Activated CD4-positive, alpha-beta T cell treated with anti-CD3 and anti-CD28 coated beads, Interleukin-2, Interleukin-4, amounts not matched to agents 100 ng/mL and 50 ng/mL, durations not matched to agents 16 hours and 8 hours (primary cell): ENCODE measurements around the gene CIITA.
A peak's percentile ranks its signal among the peaks of the same experiment; 100 is the strongest.
"Not testable (repeated sequence)": the region's sequence is repeated elsewhere in the genome, so short reads cannot be mapped to it uniquely, and the experiment has no call there.

Experiments
- DNase-seq: peaks from one replicate; pipeline ENCODE4 v3.0.0-alpha.2; 2020; ENCODE audit warnings: low spot score

Gene CIITA, protein sequence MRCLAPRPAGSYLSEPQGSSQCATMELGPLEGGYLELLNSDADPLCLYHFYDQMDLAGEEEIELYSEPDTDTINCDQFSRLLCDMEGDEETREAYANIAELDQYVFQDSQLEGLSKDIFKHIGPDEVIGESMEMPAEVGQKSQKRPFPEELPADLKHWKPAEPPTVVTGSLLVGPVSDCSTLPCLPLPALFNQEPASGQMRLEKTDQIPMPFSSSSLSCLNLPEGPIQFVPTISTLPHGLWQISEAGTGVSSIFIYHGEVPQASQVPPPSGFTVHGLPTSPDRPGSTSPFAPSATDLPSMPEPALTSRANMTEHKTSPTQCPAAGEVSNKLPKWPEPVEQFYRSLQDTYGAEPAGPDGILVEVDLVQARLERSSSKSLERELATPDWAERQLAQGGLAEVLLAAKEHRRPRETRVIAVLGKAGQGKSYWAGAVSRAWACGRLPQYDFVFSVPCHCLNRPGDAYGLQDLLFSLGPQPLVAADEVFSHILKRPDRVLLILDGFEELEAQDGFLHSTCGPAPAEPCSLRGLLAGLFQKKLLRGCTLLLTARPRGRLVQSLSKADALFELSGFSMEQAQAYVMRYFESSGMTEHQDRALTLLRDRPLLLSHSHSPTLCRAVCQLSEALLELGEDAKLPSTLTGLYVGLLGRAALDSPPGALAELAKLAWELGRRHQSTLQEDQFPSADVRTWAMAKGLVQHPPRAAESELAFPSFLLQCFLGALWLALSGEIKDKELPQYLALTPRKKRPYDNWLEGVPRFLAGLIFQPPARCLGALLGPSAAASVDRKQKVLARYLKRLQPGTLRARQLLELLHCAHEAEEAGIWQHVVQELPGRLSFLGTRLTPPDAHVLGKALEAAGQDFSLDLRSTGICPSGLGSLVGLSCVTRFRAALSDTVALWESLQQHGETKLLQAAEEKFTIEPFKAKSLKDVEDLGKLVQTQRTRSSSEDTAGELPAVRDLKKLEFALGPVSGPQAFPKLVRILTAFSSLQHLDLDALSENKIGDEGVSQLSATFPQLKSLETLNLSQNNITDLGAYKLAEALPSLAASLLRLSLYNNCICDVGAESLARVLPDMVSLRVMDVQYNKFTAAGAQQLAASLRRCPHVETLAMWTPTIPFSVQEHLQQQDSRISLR

DNA sequence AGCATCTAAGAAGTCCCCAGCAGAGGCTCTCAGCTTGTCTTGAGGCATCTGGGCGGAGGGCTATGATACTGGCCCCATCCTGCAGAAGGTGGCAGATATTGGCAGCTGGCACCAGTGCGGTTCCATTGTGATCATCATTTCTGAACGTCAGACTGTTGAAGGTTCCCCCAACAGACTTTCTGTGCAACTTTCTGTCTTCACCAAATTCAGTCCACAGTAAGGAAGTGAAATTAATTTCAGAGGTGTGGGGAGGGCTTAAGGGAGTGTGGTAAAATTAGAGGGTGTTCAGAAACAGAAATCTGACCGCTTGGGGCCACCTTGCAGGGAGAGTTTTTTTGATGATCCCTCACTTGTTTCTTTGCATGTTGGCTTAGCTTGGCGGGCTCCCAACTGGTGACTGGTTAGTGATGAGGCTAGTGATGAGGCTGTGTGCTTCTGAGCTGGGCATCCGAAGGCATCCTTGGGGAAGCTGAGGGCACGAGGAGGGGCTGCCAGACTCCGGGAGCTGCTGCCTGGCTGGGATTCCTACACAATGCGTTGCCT is at the start of gene CIITA:
TSS of gene CIITA (plus strand) at position 404 of the 543 bp plus-strand sequence. CDS start at position 533, 129 bp downstream.
- peak; percentile 94 for DNase-seq

DNA sequence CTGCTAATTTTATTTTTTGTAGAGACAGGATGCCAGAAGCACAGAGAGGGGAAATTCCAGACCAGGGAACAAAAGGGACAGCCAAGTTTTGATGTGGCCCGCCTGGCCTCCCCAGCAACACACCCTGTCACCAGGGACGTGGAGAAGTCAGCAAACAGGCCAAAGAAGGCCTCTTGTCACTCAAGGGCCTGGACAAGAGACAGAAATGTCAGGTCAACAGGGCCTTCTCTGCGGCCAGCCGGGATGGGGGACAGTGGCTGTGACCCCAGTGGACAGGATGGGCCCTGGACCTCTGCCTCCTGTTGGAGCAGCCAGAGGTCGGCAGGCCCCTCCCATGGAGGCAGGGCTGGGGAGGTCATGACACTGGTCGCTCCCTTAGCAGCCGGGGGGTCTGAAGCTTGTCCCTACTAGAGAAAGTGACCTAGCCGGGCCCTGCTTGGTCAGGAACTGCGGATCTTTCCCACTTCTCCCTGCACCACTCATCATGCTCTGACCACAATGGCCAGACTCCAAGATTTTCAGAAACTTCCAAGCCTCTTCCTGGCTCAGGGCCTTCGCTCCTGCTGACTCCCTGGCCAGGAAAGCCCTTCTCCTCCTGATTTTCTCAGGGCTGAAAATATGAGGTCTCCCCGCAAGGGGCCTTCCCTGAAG is 49.2 kb upstream of the CIITA start:
- DNase-seq, result no peak

DNA sequence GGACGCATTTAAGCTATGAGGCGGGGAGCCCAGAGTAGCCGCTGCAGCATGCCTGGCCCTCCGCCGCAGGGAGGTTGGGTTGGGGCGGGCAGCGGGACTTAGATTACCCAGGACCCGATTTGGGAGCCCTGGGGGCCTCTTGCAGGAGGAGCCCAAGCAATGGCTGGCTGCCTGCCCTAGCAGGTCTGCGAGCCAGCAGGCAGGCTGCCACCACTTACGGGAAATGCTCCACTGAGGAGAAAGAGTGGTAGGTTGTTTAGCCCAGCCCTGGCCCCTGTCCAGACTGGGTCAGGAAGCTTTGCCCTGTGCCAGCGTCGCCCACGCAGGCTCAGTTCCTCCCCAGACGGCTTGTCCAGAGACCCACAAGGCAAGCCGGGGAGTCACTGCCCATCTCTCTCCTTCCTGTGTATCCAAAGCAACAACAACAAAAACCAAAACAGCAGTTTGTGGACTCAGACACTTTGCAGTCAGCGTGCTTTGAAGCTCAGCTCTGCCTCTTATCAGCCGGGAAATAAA is 48.1 kb upstream of the CIITA start:
- no peak for DNase-seq

DNA sequence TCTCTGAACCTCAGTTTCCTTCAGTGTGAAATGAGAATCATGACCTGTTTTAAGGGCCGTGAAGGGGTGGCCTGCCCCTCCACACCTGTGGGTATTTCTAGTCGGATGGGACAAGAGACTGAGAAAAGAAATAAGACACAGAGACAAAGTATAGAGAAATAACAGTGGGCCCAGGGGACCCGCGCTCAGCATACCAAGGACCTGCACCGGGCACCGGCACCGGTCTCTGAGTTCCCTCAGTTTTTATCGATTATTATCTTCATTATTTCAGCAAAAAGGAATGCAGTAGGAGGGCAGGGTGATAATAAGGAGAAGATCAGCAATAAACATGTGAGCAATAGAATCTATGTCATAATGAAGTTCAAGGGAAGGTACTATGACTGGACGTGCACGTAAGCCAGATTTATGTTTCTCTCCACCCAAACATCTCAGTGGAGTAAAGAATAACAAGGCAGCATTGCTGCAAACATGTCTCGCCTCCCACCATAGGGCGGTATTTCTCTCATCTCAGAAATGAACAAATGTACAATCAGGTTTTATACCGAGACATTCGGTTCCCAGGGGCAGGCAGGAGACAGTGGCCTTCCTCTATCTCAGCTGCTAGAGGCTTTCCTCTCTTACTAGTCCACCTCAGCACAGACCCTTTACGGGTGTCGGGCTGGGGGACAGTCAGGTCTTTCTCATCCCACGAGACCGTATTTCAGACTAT is 47.5 kb upstream of the CIITA start:
- not testable (repeated sequence) for DNase-seq

DNA sequence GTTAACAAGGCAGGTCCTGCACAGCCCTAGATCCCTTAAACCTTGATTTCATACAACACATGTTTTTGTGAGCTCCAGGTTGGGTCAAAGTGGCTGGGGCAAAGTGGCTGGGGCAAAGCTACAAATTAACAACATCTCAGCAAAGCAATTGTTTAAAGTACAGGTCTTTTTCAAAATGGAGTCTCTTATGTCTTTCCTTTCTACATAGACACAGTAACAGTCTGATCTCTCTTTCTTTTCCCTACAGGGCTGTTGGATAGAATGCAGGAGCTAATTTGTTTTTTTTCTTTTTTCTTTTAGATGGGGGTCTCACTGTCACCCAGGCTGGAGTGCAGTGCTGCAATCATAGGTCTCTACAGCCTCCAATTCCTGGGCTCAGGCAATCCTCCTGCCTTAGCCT is 46.8 kb upstream of the CIITA start:
- not testable (repeated sequence) for DNase-seq

DNA sequence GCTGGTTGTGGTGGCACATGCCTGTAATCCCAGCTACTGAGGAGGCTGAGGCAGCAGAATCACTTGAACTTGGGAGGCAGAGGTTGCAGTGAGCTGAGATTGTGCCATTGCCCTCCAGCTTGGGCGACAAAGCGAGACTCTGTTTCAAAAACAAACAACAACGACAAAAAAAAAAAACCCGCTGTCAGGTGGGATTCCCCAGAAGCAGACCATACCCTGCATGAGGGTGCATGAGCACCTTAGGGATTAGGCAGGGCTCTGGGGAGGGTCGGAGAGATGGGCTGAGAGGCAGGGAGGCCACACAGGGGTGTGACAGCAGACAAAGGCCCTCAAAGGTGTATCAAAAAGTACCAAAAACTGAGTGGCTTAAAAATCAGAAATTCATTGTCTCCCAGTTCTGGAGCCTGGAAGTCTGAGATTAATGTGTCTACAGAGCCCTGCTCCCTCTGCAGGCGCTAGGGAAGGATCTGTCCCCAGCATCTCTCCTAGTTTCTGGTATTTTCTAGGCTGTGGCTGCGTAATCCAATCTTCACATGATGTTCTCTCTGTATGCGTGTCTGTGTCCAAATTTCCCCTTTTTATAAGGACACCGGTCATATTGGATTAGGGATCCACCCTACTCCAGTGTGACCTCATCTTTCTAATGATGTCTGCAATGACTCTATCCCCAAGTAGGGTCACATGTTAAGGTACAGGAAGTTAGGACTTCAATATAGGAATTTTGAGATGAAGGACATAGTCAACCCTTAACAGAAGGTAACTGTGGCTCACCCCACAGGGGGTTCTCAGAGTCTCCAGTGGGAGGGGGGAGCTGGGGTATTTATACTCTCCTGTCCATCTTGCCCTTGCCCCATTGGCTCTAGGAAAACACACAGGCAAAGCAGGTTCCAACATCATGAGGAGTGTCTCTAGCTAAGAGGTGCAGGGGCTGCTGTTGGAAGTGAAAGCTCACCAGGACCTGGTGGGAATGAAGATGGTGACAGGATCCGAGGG is 44.8 kb upstream of the CIITA start:
- DNase-seq, result no peak

DNA sequence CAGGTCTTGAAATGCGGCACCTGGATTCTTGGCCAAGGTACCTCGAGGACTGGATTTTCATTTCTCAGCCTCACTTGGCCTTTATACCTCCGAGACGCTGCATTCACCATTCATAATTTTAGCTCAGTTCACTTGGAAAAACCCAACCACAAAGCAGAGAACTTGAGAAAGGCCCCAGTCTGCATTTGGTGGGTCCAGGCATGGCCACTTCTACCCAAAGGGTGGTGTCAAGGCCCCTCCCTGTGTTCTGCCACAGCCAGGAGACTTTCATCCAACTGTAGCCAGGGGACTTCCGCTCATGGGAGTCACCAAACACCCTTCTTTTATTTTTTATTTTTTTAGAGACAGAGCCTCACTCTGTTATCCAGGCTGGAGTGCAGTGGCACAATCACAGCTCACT is 43.7 kb upstream of the CIITA start:
- no peak for DNase-seq

DNA sequence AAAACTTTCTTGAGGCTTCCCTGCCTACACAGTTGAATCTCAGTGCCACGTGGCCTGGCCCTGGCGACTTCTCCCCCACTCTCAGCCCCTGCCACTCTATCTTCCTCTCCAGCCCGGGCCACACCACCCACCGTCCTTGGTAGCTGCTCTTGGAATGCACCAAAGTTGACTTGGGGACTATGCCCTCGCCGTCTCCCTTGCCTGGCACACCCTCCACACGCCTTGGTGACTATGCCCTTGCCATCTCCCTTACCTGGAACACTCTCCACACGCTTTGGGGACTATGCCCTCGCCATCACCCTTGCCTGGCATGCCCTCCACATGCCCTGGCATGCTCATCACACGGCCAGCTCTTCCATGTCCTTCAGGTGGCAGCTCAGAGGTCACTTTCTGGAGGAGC is 42.9 kb upstream of the CIITA start:
- no peak for DNase-seq

DNA sequence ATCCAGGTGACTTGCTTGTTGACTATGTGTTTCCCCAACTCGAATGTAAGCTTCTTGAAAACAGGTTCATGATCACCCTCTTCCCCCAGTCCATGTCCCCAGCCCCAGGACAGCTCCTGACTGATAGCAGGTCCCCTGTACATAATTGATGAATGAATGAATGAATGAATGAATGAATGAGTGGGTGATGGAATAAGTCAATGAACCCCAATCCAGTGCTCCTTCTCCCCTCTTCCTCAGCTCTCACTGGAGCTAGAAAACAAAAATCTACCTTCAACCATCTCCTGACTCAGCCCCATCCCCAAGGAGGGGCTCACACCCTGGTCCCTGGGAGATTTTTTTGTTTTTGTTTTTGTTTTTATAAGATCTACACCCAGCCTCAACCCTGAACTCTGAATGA is 42.2 kb upstream of the CIITA start:
- no peak for DNase-seq

DNA sequence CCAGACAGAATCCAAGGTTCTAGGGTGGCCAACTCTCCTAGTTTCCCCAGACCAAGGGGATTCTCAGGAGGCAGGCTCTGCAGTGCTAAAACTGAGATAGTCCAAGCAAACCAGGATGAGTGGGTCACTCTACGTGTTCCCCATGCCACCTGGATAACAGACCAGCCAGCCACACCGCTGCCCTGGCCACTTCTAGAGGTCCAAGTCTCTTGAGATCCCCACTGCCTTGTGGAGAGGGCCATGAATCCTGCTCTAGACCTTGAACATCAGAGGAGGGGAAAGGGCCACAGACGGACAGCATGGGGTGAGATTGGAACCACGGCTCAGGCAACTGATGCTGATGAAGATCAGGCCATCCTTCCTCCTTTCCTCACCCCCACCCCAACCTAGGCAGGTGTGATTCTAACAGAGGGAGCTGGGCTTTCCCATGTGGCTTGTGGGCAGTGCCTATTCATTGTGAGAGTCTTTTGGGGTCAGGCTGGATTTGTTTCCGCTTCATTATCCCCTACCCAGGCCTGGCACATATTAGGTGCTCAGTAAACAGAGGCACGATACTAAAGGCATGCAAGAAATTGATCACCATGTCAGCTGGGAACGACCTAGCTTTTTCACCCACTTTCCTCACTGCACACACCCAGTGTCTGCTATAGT is 41.6 kb upstream of the CIITA start:
- DNase-seq, result peak; percentile 83

DNA sequence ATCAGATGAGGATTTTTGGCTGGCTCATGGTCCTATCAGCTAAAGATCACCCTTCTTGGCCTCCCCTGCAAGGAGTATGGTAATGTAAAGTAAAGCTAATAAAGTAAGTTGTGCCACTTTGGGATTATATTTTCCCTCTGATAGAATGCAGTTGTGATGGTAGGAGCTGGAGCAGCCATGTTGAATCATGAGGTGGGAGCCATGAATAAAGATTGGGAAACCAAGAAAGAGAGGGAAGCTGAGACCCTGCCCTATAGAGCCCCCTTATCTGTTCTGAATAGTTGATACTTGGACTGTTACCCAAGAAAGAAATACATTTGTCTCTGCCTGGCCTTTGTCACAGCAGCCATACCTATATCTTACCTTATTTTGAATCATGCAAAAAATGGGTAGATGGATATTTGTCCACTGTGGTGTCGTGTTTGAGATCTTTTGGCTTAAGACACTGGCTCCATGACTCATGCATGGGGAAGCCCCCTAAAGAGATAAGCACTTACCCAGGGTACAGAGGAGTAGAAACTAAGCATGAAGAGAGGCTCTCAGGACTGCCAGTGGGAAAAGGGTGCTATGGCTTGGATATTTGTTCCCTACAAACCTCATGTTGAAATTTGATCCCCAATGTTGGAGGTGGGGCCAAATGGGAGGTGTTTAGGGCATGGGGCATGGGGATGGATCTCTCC is 40.7 kb upstream of the CIITA start:
- no peak for DNase-seq

DNA sequence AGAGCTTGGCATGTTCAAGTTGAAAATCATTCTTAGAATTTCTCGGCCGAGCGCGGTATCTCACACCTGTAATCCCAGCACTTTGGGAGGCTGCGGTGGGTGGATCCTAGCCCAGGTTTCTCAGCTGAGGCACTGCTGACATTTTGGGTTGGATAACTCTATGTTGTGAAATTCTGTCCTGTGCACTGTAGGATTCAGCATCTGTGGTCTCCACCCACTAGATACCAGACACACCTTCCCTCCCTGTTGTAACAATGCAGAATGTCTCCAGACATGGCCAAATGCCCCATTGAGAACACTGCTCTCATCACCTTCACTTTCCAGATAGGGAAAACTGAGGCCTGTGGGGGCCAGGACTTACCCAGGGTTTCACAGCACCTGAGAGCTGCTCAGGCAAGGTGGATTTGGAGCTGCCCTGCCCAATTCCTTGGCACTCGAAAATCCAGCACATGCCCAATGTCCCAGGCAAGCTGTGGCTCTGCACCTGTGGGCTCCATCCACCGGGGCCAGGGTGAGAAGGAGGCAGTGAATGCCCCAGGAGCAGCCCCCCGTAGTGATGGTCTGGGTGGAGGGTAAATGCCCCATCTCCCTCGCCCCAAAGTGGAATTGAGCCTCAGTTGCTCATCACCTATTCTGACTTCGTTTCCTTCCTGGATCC is 38.3 kb upstream of the CIITA start:
- DNase-seq, result no peak

DNA sequence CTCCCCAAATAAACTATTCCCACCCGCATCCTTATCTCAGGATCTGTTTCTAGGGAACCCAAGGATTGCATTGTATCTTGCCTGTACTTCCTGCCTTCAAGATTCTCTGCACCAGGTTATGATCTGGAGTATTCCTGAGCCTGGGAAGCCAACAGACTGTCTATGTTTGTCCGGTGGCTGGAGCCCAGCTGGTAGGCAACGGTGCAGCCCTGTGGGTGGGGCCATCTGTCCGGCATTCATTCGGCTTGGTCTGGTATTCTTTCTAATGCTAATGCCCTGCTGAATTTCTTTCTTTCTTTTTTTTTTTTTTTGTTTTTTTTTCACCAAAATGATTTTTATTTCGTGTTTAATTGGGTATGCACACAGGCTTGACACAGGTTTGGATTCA is 37.7 kb upstream of the CIITA start:
- no peak for DNase-seq

DNA sequence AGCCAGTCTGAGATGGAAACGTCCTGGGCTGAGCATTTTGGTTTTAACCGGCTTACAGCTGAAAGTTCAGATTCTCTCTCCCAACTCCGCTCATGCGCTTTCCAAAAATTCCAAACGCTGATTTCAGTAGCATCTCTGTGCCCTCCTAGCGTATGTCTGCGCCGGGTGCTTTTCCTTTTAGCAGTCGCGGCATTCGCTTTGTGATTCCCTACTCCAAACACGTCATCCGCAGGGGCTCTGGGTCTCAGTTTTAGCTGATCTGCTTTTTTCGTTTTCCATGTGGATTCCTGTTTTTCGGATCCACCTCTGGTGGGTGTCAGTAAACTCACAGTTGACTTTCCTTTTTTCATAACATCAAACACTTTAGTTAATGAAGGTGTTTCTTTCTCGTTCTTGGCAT is 36.3 kb upstream of the CIITA start:
- DNase-seq, result no peak

DNA sequence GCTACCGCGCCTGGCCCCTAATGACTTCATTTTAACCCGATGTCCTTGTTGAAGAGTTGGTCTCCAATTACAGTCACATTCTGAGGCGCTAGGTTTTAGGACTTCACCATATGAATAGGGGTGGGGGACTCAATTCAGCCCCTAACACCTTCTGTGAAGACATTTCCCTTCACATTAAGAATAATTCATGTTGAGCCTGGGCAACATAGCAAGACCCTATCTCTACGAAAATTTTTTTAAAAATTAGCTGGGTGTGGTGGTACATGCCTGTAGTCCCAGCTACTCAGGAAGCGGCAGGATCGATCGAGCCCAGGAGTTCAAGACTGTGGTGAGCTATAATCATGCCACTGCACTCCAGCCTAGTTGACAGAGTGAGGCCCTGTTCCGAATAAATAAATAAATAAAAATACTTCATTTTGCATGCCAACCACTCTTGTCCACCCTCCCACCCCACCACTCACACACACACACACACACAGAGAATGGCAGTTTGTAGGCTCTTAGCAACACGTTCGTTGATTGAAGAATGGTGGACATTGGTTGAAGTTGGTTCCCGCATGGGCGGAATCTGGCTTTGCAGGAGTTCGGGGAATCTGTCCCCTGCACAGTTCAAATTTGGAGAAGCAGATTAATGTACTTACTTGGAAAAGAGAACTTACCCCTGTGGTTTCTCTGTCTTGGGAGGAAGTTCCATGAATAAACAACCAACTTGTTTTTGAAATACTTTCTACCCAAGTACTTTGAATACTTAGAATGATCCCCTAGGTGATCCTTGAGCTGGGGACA is 30.6 kb upstream of the CIITA start:
- DNase-seq, result no peak

DNA sequence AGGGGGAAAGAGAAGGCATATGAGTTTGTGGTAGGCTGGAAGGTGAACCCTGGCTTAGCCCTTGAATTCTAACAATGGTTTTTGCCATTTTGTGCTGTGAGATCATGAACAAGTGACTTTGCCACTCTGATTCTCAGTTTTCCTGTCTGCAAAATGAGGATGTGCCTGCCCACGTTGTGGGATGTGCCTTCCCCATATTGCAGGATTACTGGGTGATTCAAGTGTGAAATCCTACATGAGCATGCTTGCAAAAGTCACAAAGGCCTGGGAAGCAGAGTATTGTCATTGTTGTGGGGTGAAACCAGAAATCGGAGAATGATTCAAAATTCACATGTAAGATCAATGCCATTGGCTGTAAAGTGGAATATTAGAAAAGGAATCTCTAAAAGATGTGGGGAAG is 29.8 kb upstream of the CIITA start:
- no peak for DNase-seq
